Measurements from ENCODE around the gene EFNA5.
"Not testable (repeated sequence)": the region's sequence is repeated elsewhere in the genome, so short reads cannot be mapped to it uniquely, and the experiment has no call there.

The EFNA5 gene

GRCh38 chr5:107449369-107449768 is 221.4 kb downstream of the EFNA5 start:
- DNase-seq = no peak

DNA sequence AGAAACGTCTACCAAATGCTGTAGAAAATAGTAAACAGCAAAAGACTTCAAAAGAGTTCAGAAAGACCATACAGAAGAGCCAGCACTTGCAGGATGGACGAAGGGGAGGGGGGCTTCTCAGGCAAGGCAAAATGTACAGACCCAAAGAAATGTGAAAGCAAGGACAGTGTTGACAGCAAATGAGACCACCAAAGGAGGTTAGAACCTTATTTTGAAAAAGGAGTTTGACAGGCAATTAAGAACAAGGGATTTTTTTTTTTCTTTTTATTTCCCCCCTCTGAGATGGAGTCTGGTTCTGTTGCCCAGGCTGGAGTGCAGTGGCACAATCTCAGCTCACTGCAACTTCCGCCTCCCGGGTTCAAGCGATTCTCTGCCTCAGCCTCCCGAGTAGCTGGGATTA is 223.2 kb downstream of the EFNA5 start:
- no peak for DNase-seq

DNA sequence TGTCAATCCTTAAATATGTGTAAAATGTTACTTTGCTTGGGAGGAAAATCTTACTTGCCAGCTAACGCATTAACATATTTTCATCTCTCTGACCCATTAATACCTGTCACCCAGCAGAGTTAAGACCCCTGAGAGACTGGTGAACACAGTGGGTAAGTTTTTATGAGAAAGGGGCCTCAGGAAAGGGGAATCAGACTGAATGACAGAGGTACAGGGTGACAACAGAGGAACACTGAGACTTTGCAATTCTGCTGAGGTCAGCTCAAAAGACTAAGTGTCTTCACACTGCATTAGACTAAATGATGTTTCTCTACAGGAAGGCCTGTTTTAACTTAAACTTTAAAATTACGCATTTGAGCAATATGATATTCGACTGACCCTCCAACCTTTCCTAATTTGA is 223.8 kb downstream of the EFNA5 start:
- DNase-seq = no peak

- DNase-seq = no peak
Observed at GRCh38 chr5:107444300-107444699, 226.4 kb downstream of the EFNA5 start.

GRCh38 chr5:107443897-107444296 is 226.8 kb downstream of the EFNA5 start:
- no peak for DNase-seq

GRCh38 chr5:107442452-107442851 is 228.3 kb downstream of the EFNA5 start:
- DNase-seq = no peak

- DNase-seq = no peak
Observed at GRCh38 chr5:107439832-107440231, 230.9 kb downstream of the EFNA5 start.

DNA sequence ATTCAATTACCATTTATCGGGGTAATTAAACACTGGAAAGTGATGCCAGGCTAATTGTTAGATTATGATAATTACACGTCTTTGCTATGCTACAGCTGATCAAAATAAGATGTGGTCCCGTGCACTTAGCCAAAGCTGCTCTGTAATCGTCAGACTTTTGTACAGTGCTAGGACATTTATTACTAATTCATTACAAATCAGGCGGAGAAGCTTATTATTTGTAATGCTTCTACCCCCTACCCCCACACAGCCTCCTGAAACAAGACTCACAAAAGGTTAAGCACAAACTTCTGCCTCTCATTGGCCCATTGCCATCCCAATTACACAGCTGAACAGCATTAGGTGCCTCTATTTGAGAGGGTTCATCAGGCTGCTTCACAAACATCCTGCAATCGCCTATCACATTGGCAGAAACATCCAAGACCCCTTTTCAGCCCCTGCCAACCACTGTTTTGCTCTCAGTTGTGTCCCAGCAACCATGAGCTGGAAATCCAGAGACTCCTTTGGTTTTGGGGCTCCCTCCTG is 232.7 kb downstream of the EFNA5 start:
- no peak for DNase-seq

GRCh38 chr5:107437154-107437553 is 233.6 kb downstream of the EFNA5 start:
- DNase-seq = no peak

DNA sequence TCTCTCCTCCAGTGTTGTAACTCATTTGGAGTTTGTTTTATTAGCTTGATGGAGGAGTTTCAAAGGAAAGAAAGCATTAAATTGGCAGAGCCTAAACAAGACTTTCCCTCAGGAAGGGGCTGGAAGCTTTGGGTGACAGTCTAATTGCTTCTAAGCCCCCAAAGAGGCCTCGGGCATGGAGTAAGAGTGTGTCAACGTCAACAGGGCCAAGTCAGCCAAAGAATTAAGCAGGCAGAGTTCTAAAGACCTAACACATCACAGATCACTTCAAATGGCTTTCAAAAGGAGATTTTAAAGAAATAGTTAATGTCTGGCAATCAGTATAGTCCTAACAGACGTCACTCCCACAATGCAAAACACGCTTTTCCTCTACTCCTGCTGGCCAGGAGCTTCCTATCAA is 234.5 kb downstream of the EFNA5 start:
- no peak for DNase-seq

- no peak for DNase-seq
Observed at GRCh38 chr5:107435061-107435460, 235.7 kb downstream of the EFNA5 start.

DNA sequence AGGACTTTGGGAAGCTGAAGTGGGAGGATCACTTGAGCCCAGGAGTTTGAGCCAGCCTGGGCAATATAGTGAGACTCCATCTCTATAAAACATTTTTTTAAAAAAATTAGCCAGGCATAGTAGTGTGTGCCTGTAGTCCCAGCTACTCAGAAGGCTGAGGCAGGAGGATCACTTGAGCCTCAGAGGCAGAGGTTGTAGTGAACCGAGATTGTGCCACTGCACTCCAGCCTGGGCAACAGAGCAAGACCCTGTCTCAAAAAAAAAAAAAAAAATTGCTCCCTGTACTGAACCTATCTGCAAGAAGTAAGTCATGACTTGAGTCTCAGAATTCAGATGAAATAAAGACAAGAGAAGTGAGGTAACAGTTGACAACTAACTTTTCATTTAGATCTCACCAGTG is 237.1 kb downstream of the EFNA5 start:
- DNase-seq = not testable (repeated sequence)

- DNase-seq = peak; percentile 63
Observed at GRCh38 chr5:107431998-107432397, 238.7 kb downstream of the EFNA5 start.

DNA sequence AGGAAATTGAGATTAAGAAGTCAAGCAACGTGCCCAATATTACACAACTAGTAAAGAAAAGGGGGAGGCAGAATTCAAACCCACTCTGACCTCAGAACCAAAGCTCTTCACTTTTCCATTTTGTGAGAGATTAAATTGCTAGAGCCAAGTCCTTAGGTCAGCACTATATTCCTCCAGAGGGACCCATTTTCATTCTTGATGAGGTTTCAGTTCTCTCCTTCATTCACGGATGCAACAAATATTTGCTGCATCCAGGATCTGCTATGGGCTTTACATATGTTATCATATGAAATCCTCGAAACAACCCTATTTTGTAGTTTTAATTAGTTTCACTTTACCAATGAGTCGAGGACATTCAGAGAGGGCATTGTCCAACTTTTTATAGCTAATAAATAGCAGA is 239.2 kb downstream of the EFNA5 start:
- DNase-seq = no peak

DNA sequence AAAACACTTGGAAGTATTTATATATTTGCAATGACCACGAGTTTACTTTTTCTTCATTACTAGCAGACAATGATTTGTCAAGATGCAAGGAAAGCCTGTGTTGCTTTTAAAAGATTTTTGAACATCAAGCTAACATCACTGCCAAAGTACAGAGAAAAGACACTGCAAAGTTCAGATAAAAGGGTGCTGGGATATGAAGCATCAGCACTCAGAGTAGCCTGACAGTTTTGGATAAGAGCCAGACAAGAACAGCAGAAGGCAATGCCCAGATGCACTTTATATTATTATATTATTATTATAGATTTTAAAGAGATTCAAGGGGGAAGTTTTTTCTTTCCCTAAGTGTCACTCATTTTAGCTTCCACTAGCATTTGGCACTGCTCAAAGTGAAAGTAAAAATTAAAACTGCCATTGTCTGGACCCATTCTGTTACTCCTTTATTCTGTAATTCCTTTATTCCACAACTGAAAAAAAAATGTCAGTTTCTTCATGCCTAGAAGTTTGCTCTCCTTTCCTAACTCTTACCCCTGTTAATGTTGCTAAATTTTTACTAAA is 240.6 kb downstream of the EFNA5 start:
- DNase-seq = no peak

DNA sequence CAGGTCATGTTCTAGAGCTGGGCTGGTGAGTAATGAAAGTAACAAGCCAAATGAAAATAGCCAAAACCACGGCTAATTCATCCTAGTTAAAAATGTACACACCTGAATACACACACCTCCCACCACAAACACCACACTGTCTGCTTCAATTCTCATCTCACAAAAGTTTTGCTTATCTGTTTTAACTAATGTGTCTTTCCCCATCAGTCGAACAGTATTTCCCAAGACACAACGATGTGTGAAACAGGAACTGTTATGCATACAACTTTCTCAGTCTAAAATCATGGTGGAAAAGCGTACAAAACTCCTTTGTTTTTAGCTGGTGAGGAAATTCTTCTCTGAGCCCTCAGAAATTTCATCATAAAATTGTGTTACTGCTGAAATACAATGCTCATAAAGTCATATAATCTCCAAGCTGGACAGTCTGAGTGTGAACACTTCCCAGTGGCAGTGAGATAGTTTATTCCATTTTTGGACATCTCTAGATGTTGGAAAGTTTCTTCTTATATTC is 242.4 kb downstream of the EFNA5 start:
- no peak for DNase-seq

- no peak for DNase-seq
Observed at GRCh38 chr5:107426872-107427271, 243.9 kb downstream of the EFNA5 start.

- no peak for DNase-seq
Observed at GRCh38 chr5:107426209-107426608, 244.5 kb downstream of the EFNA5 start.

GRCh38 chr5:107425541-107426031 is 245.2 kb downstream of the EFNA5 start:
- peak; percentile 84 for DNase-seq

GRCh38 chr5:107424491-107424890 is 246.2 kb downstream of the EFNA5 start:
- no peak for DNase-seq

DNA sequence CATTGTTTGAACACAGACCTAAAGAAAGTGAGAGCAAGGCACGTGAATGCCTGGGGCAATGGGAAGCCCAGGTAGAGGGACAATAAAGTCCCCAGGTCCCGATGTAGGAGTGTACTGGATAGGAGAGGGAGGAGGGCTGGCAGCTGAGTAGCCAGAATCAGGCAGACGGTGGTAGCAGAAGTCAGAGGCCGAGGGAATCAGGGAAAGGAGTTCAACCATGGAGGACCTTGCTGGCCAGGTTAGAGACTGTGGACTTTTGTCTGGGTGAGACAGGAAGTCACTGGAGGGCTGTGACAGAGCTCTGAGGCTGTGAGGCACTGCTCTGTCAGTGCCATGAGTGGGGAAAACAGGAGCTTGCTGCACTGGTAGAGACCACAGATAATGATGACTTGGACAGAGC is 248.2 kb downstream of the EFNA5 start:
- no peak for DNase-seq

DNA sequence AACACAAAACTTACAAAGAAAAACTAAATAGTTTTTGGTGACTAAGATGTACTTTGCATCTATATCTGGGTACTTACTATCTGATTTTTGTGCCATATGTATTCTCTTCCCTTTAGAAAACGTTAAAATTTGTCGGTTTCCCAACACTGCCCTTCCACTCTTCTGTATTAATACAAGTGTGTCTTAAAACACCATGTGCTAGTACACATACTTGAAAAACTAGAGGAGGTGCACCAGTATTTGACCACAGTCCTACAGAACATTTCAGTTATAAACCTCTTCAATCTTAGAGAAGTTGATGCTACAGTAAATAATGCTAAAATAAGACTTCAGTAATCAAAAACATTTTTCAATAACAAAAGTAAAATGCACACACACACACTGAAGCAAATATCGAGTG is 251.2 kb downstream of the EFNA5 start:
- no peak for DNase-seq

- DNase-seq = no peak
Observed at GRCh38 chr5:107418902-107419301, 251.8 kb downstream of the EFNA5 start.

DNA sequence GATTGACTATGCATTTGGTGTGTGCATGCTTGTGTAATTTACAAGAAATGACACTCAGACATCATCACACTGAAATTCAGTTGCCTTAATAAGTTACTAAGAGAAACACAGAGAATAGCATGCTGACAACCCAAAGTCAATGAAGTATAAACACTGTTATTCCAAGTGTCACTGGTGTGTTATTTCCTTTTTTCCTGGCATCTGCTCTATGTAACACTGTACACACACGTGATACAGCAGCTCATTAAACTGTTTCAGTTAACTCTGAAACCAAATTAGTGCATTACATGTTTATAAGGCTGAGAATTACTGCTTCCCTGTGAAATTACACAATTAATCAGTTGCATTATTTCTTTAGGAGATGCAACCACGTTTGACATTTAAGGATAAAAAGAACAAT is 252.7 kb downstream of the EFNA5 start:
- no peak for DNase-seq

DNA sequence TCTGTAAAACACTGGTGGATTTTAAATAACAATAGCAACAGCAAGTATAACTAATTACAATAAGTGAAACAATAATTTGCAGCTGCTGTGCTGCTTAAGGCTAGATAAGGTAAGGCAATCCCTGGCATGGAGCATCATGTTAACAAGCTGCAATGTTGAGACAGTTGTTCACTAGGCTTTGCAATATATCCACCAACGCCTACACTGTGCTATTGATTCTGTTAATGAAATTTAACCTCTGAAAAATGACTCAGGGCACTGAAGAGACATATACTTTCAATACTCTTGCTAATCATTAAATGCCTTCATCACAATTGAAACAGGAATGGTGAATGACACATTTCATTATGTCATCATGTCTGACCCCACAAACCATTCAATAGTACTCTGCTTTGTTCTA is 255.0 kb downstream of the EFNA5 start:
- no peak for DNase-seq
